Measurements from ENCODE around the gene CARMIL1. TPM values are rescaled to one million over a fixed set of nuclear protein-coding genes. Genes with fewer than 3 reads are reported as not detected.

The CARMIL1 gene
- polyA plus RNA-seq, 4 donors: 35.3 to 74.5 (median 47.2) TPM

DNA sequence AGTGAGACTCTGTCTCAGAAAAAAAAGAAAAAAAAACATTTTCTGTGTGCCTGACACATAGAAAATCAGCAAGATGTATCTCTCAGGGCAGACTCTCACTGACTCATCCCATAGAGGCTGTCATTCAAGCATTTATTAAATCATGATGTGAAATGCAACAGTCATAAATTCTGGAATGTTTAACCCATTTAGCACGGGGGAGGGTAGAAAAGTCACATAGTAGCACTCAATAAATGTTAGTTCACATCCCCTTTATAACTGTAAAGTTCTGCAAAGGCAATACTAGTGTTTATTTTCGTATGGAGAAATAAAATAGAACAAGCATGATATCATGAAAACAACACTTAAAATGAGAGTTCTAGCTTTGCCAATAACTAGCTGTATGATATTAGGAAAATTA lies 15.5 kb upstream of the CARMIL1 start:
- Histone ChIP-seq H3K4me3 (ENCODE audit: low read depth in 1 of 3, low read length in 3 of 3) (no peak overlapping the region), H3K36me3 (ENCODE audit: control insufficient read depth in 3 of 3, insufficient read depth in 2 of 3, low read depth in 1 of 3, low read length in 3 of 3) (no peaks in the 10 kb centered on the region), H3K4me1 (ENCODE audit: control insufficient read depth in 3 of 3, insufficient read depth in 2 of 3, low read depth in 1 of 3, low read length in 2 of 3) (no peaks in the 10 kb centered on the region), H3K9me3 (ENCODE audit: control insufficient read depth in 2 of 2, insufficient read depth in 1 of 2, low read depth in 1 of 2, low read length in 1 of 2) (no peaks in the 10 kb centered on the region), H3K27me3 (ENCODE audit: control insufficient read depth in 3 of 3, insufficient read depth in 3 of 3, low read length in 3 of 3) (no peaks in the 10 kb centered on the region), H3K27ac (ENCODE audit: low read depth in 1 of 3, low read length in 2 of 3) (no peak overlapping the region)
- WGBS, 3 donors: 39 to 50% (median 40%) methylated on average over 2 of the region's 2 CpGs
- FAIRE-seq (no peak), DNase-seq (no peak)

DNA sequence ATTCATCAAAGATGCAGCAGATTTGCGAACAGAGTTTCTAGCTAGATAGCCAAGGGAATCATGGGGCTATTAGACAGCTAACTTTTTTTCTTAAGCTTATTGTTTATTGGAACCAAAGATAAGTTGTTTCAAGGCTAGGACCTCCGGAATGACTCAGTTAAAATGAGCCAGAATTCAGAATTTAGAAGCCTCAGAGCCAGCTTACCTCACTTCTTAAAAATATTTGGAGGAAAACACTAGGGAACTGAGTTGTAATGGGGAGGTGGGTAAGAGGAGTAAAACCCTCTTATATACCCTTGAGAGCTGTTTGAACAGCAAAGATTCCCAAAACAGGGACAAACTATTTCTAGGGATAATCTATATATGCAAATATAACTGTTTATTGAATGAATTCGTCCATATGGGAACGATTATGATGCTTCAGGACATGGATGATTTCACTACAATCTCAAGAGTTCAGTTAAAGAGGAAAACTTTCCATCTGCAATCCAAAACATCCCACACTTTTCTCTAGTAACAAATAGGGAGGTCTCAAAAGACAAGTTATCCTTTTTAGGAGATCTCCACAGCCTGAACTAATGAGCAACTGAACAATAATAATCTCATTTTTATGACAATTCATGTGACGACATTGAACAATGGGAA lies 12.6 kb upstream of the CARMIL1 start:
- 66 to 67% (median 67%) methylated on average over 5 of the region's 5 CpGs for WGBS, 3 donors
- FAIRE-seq: no peak
- DNase-seq: no peak
- H3K9me3 ChIP-seq (ENCODE audit: control insufficient read depth in 2 of 2, insufficient read depth in 1 of 2, low read depth in 1 of 2, low read length in 1 of 2): no peaks in the 10 kb centered on the region
- H3K27me3 ChIP-seq (ENCODE audit: control insufficient read depth in 3 of 3, insufficient read depth in 3 of 3, low read length in 3 of 3): no peaks in the 10 kb centered on the region
- no peaks in the 10 kb centered on the region for H3K36me3 ChIP-seq (ENCODE audit: control insufficient read depth in 3 of 3, insufficient read depth in 2 of 3, low read depth in 1 of 3, low read length in 3 of 3)
- no peak overlapping the region for H3K27ac ChIP-seq (ENCODE audit: low read depth in 1 of 3, low read length in 2 of 3)
- no peaks in the 10 kb centered on the region for H3K4me1 ChIP-seq (ENCODE audit: control insufficient read depth in 3 of 3, insufficient read depth in 2 of 3, low read depth in 1 of 3, low read length in 2 of 3)
- H3K4me3 ChIP-seq (ENCODE audit: low read depth in 1 of 3, low read length in 3 of 3): no peak overlapping the region

DNA sequence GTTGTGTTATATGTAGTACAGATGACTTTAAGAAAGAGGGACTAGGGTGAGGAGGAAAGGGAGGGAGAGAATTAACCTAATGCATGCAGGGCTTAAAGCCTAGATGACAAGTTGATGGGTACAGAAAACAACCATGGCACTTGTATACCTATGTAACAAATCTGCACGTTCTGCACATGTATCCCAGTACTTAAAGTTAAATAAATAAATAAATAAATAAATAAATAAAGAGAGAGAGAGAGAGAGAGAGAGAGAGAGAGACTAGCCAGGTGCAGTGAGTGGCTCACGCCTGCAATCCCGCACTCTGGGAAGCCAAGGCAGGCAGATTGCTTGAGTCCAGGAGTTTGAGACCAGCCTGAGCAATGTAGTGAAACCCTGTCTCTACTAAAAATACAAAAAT lies 11.5 kb upstream of the CARMIL1 start:
- H3K9me3 ChIP-seq (ENCODE audit: control insufficient read depth in 2 of 2, insufficient read depth in 1 of 2, low read depth in 1 of 2, low read length in 1 of 2): no peaks in the 10 kb centered on the region
- 83 to 88% (median 85%) methylated on average over 3 of the region's 3 CpGs for WGBS, 3 donors
- no peak overlapping the region for H3K4me3 ChIP-seq (ENCODE audit: low read depth in 1 of 3, low read length in 3 of 3)
- H3K27ac ChIP-seq (ENCODE audit: low read depth in 1 of 3, low read length in 2 of 3): no peak overlapping the region
- no peaks in the 10 kb centered on the region for H3K36me3 ChIP-seq (ENCODE audit: control insufficient read depth in 3 of 3, insufficient read depth in 2 of 3, low read depth in 1 of 3, low read length in 3 of 3)
- H3K27me3 ChIP-seq (ENCODE audit: control insufficient read depth in 3 of 3, insufficient read depth in 3 of 3, low read length in 3 of 3): no peaks in the 10 kb centered on the region
- no peak for FAIRE-seq
- H3K4me1 ChIP-seq (ENCODE audit: control insufficient read depth in 3 of 3, insufficient read depth in 2 of 3, low read depth in 1 of 3, low read length in 2 of 3): no peaks in the 10 kb centered on the region
- DNase-seq: no peak

DNA sequence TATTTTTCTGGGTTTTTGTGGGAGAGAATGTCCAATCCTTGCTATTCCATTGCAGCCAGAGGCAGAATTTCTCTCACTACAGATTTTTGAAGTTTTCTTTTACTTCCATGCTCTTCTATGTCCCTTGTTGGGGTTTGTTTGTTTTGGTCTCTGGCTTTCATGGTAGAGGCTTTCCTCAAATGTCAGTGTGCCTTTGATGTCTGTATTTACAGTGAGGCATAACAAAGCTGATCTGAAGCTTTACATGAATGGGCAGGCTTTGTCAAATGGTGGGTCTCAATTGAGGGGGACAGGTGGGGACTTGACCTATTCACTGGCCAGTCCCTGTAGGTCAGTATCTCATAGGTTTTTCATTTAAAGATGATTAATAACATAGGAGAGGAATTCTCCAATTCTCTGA lies 8.6 kb upstream of the CARMIL1 start:
- FAIRE-seq (no peak), DNase-seq (no peak)
- H3K9me3 ChIP-seq (ENCODE audit: control insufficient read depth in 2 of 2, insufficient read depth in 1 of 2, low read depth in 1 of 2, low read length in 1 of 2): no peaks in the 10 kb centered on the region

DNA sequence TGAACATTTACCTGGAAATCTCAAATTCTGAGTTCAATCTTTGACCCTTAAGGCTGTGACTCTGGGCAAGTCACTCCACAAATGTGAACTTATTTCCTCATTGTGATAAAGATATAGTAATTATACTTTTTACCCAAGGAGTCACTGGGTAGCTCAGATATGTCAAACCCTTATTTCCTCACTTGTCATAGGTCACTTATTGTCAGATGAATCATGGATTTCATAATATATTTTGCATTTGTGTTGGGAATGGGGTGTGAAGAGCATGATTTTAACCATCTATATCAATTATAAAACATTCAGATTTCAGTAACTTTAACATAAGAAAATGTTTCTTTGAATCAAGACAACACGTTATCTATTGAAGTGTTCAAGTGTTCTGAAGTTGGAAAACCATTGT lies 3.7 kb upstream of the CARMIL1 start:
- no peaks in the 10 kb centered on the region for H3K9me3 ChIP-seq (ENCODE audit: control insufficient read depth in 2 of 2, insufficient read depth in 1 of 2, low read depth in 1 of 2, low read length in 1 of 2)
- H3K4me3 ChIP-seq (ENCODE audit: low read depth in 1 of 3, low read length in 3 of 3): no peak overlapping the region
- H3K27me3 ChIP-seq (ENCODE audit: control insufficient read depth in 3 of 3, insufficient read depth in 3 of 3, low read length in 3 of 3): peaks cover 0 to 3% (median 0%) of the 10 kb centered on the region in 3 donors
- WGBS, 3 donors: 63 to 70% (median 68%) methylated on average over 1 of the region's 1 CpG
- peaks cover 0 to 22% (median 0%) of the 10 kb centered on the region in 3 donors for H3K4me1 ChIP-seq (ENCODE audit: control insufficient read depth in 3 of 3, insufficient read depth in 2 of 3, low read depth in 1 of 3, low read length in 2 of 3)
- FAIRE-seq (no peak), DNase-seq (peak; percentile 28 to 44)
- no peaks in the 10 kb centered on the region for H3K36me3 ChIP-seq (ENCODE audit: control insufficient read depth in 3 of 3, insufficient read depth in 2 of 3, low read depth in 1 of 3, low read length in 3 of 3)
- no peak overlapping the region for H3K27ac ChIP-seq (ENCODE audit: low read depth in 1 of 3, low read length in 2 of 3)

More for the DNA sequence above, 8.6 kb upstream of the CARMIL1 start:
- Histone ChIP-seq H3K4me1 (ENCODE audit: control insufficient read depth in 3 of 3, insufficient read depth in 2 of 3, low read depth in 1 of 3, low read length in 2 of 3) (peaks cover 0 to 2% (median 0%) of the 10 kb centered on the region in 3 donors), H3K36me3 (ENCODE audit: control insufficient read depth in 3 of 3, insufficient read depth in 2 of 3, low read depth in 1 of 3, low read length in 3 of 3) (no peaks in the 10 kb centered on the region), H3K4me3 (ENCODE audit: low read depth in 1 of 3, low read length in 3 of 3) (no peak overlapping the region), H3K27ac (ENCODE audit: low read depth in 1 of 3, low read length in 2 of 3) (no peak overlapping the region), H3K27me3 (ENCODE audit: control insufficient read depth in 3 of 3, insufficient read depth in 3 of 3, low read length in 3 of 3) (no peaks in the 10 kb centered on the region)

DNA sequence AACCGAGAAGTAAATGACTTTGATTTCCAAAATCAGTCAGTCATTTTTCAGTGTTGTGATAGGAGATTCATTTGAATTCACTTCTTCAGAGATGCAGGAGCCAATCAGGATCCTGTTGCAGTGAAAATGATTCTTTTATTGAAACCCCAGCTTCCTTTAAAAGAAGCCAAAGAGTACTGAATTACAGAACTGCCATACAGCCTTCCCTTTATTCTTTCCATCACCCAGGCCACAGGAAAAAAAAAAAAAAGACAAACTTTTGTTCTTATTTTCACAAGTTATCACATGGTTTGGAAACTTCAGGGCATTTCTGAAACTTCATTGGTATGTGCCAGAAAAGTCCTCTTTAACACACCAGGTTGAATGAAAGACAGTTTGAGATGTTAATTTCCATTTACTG lies 1.8 kb upstream of the CARMIL1 start:
- 76 to 90% (median 88%) methylated on average over 1 of the region's 1 CpG for WGBS, 3 donors
- H3K27ac ChIP-seq (ENCODE audit: low read depth in 1 of 3, low read length in 2 of 3): no peak overlapping the region

DNA sequence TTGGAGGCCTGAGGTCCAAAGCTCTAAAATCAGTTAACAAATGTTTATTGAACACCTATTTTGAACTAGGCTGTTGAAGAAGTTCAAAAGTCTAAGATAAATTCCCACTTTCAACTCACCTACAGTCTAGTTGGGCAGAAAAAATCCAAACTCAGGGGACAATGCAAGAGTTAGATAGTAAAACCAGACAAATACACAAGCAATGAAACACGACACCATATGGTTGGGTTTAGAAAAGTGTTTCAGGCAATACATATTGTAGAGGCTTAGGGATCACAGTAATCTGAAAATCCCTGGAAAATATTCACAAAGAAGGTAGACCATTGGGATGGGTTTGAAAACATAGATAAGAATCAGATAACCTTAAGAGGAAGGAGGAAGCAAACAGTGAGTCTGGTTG lies 1.3 kb upstream of the CARMIL1 start:
- FAIRE-seq: no peak
- 87 to 97% (median 88%) methylated on average over 1 of the region's 1 CpG for WGBS, 3 donors
- peak overlapping the region in 2 of 3 donors; percentile 35 to 90 for H3K27ac ChIP-seq (ENCODE audit: low read depth in 1 of 3, low read length in 2 of 3)

More for the DNA sequence above, 1.8 kb upstream of the CARMIL1 start:
- no peak for DNase-seq
- Histone ChIP-seq H3K36me3 (ENCODE audit: control insufficient read depth in 3 of 3, insufficient read depth in 2 of 3, low read depth in 1 of 3, low read length in 3 of 3) (peaks cover 0 to 2% (median 0%) of the 10 kb centered on the region in 3 donors), H3K9me3 (ENCODE audit: control insufficient read depth in 2 of 2, insufficient read depth in 1 of 2, low read depth in 1 of 2, low read length in 1 of 2) (no peaks in the 10 kb centered on the region), H3K27me3 (ENCODE audit: control insufficient read depth in 3 of 3, insufficient read depth in 3 of 3, low read length in 3 of 3) (peaks cover 0 to 3% (median 0%) of the 10 kb centered on the region in 3 donors), H3K4me1 (ENCODE audit: control insufficient read depth in 3 of 3, insufficient read depth in 2 of 3, low read depth in 1 of 3, low read length in 2 of 3) (peaks cover 0 to 32% (median 0%) of the 10 kb centered on the region in 3 donors), H3K4me3 (ENCODE audit: low read depth in 1 of 3, low read length in 3 of 3) (no peak overlapping the region)
- FAIRE-seq: no peak

DNA sequence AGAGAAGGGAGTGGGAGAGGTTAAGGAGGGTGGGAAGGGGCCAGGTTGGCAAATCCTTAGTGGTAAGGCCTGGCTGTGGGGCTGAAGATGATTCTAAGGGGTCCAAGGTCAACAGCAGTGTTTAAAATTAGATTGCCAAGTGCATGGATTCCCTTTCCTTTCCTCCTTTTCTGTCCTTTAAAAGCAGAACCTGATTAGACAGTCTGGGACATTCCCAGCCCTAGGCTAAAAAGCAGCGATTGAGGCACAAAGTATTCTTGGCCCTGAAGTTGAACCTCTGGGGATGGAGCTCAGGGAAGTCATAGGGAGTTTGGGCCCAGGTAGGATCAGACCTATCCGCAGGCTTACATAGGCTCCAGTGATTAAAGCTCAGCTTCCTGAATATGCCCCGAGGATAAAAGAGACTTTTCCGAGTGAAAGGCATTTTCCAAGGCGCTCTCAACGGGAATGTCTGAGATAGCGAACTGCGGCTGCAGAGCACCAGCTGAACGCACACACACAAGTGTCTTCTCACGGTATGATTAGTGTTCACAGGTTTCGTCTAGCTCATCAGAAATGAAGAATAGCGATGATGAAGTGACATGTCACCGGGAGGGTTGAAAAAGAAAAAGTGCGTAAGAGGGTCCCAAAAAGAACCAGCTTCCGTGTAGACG lies 787 bp upstream of the CARMIL1 start:
- Histone ChIP-seq H3K4me1 (ENCODE audit: control insufficient read depth in 3 of 3, insufficient read depth in 2 of 3, low read depth in 1 of 3, low read length in 2 of 3) (peaks cover 0 to 32% (median 0%) of the 10 kb centered on the region in 3 donors), H3K36me3 (ENCODE audit: control insufficient read depth in 3 of 3, insufficient read depth in 2 of 3, low read depth in 1 of 3, low read length in 3 of 3) (peaks cover 0 to 2% (median 0%) of the 10 kb centered on the region in 3 donors), H3K27ac (ENCODE audit: low read depth in 1 of 3, low read length in 2 of 3) (peak overlapping the region; percentile 77 to 93 (median 90)), H3K27me3 (ENCODE audit: control insufficient read depth in 3 of 3, insufficient read depth in 3 of 3, low read length in 3 of 3) (peaks cover 0 to 3% (median 0%) of the 10 kb centered on the region in 3 donors), H3K9me3 (ENCODE audit: control insufficient read depth in 2 of 2, insufficient read depth in 1 of 2, low read depth in 1 of 2, low read length in 1 of 2) (no peaks in the 10 kb centered on the region), H3K4me3 (ENCODE audit: low read depth in 1 of 3, low read length in 3 of 3) (peak overlapping the region; percentile 69 to 94 (median 86))
- FAIRE-seq: no peak
- WGBS, 3 donors: 4 to 6% (median 6%) methylated on average over 16 of the region's 16 CpGs
- DNase-seq: no peak

More for the DNA sequence above, 1.3 kb upstream of the CARMIL1 start:
- Histone ChIP-seq H3K9me3 (ENCODE audit: control insufficient read depth in 2 of 2, insufficient read depth in 1 of 2, low read depth in 1 of 2, low read length in 1 of 2) (no peaks in the 10 kb centered on the region), H3K36me3 (ENCODE audit: control insufficient read depth in 3 of 3, insufficient read depth in 2 of 3, low read depth in 1 of 3, low read length in 3 of 3) (peaks cover 0 to 2% (median 0%) of the 10 kb centered on the region in 3 donors), H3K27me3 (ENCODE audit: control insufficient read depth in 3 of 3, insufficient read depth in 3 of 3, low read length in 3 of 3) (peaks cover 0 to 3% (median 0%) of the 10 kb centered on the region in 3 donors), H3K4me3 (ENCODE audit: low read depth in 1 of 3, low read length in 3 of 3) (peak overlapping the region in 2 of 3 donors; percentile 86 to 94), H3K4me1 (ENCODE audit: control insufficient read depth in 3 of 3, insufficient read depth in 2 of 3, low read depth in 1 of 3, low read length in 2 of 3) (peaks cover 0 to 32% (median 0%) of the 10 kb centered on the region in 3 donors)
- peak in 1 of 2 donors; percentile 18 for DNase-seq
